CD14-positive monocyte (primary cell): Measurements from ENCODE around the gene TMEM87B. TPM values are rescaled to one million over a fixed set of nuclear protein-coding genes. Genes with fewer than 3 reads are reported as not detected.
A peak's percentile ranks its signal among the peaks of the same experiment; 100 is the strongest.

Experiments used
- DNase-seq, 3 donors: peaks; one replicate each; pipeline ENCODE4 v3.0.0-alpha.2; 2011 to 2022
- H2AFZ ChIP-seq: 2 replicates; pipeline ENCODE4 v1.6.0; 2012; ENCODE audit warnings: mild to moderate bottlenecking, low read depth, low read length, inconsistent platforms; ENCODE audit not compliant: insufficient read depth, poor library complexity, severe bottlenecking
- H3K27ac ChIP-seq, 2 donors: 1 replicate in 1 of 2; 2 replicates in 1 of 2; pipeline ENCODE4 v1.5.1; 2012 to 2013; ENCODE audit warnings: low read length in 2 of 2, control low read depth in 1 of 2, inconsistent platforms in 1 of 2, low read depth in 1 of 2, mild to moderate bottlenecking in 1 of 2
- H3K27me3 ChIP-seq, 2 donors: one replicate each; pipeline versions ENCODE4 v1.6.0 to v1.6.1; 2011 to 2013; ENCODE audit warnings: low read length in 2 of 2; ENCODE audit not compliant: control insufficient read depth in 2 of 2, insufficient read depth in 2 of 2
- H3K36me3 ChIP-seq, 2 donors: replicated peaks in 1 of 2; 1 replicate in 1 of 2; 2 replicates in 1 of 2; pipeline versions ENCODE4 v1.5.1 to v1.6.1; 2012 to 2013; ENCODE audit warnings: low read length in 2 of 2, control low read depth in 1 of 2, inconsistent platforms in 1 of 2, mild to moderate bottlenecking in 1 of 2; ENCODE audit not compliant: insufficient read depth in 2 of 2, control insufficient read depth in 1 of 2
- H3K4me1 ChIP-seq, 2 donors: 1 replicate in 1 of 2; 2 replicates in 1 of 2; pipeline versions ENCODE4 v1.5.1 to v1.6.1; 2012 to 2013; ENCODE audit warnings: low read length in 2 of 2, control low read depth in 1 of 2, inconsistent platforms in 1 of 2, mild to moderate bottlenecking in 1 of 2, moderate library complexity in 1 of 2; ENCODE audit not compliant: insufficient read depth in 2 of 2, control insufficient read depth in 1 of 2
- H3K4me2 ChIP-seq: replicated peaks from 2 replicates; pipeline ENCODE3; 2012; ENCODE audit warnings: low read length, moderate library complexity, mild to moderate bottlenecking; ENCODE audit not compliant: poor library complexity, severe bottlenecking; ENCODE audit errors: extremely low read depth
- H3K4me3 ChIP-seq, 3 experiments: fragments of 200-600 bp in 1 of 3; sonication (generic) in 1 of 3; replicated peaks in 1 of 3; 1 replicate in 2 of 3; 2 replicates in 1 of 3; pipeline ENCODE4 v1.5.1; 2011 to 2013; ENCODE audit warnings: low read length in 3 of 3, mild to moderate bottlenecking in 3 of 3, control low read depth in 2 of 3, low read depth in 2 of 3, inconsistent platforms in 1 of 3, moderate library complexity in 1 of 3
- H3K79me2 ChIP-seq: 2 replicates; pipeline ENCODE4 v1.6.0; 2012; ENCODE audit warnings: mild to moderate bottlenecking, control low read depth, inconsistent platforms, low read length, moderate library complexity; ENCODE audit not compliant: insufficient read depth
- H3K9ac ChIP-seq: 2 replicates; pipeline ENCODE4 v1.6.0; 2017; ENCODE audit warnings: low read length, mild to moderate bottlenecking; ENCODE audit not compliant: insufficient read depth, poor library complexity, severe bottlenecking
- H3K9me3 ChIP-seq, 2 donors: replicated peaks in 1 of 2; 1 replicate in 1 of 2; 2 replicates in 1 of 2; pipeline versions ENCODE4 v1.5.1 to v1.6.1; 2012 to 2013; ENCODE audit warnings: low read length in 2 of 2, control low read depth in 1 of 2; ENCODE audit not compliant: control insufficient read depth in 1 of 2, insufficient read depth in 1 of 2
- H4K20me1 ChIP-seq: 2 replicates; pipeline ENCODE4 v1.6.0; 2012; ENCODE audit warnings: mild to moderate bottlenecking, low read length, control low read depth, moderate library complexity; ENCODE audit not compliant: insufficient read depth
- H3K27ac Mint-ChIP-seq, 7 donors: one replicate each; pipeline ENCODE4 v1.8.0; 2020; ENCODE audit warnings: mild to moderate bottlenecking in 7 of 7, mixed read lengths in 7 of 7, moderate library complexity in 6 of 7, inconsistent platforms in 2 of 7
- H3K27me3 Mint-ChIP-seq, 3 donors: one replicate each; pipeline ENCODE4 v1.8.0; 2021 to 2022; ENCODE audit warnings: low read depth in 3 of 3, mild to moderate bottlenecking in 3 of 3, mixed read lengths in 3 of 3, moderate library complexity in 3 of 3, inconsistent platforms in 1 of 3
- H3K36me3 Mint-ChIP-seq, 2 donors: one replicate each; pipeline ENCODE4 v1.8.0; 2020; ENCODE audit warnings: mixed read lengths in 2 of 2, inconsistent platforms in 1 of 2, mild to moderate bottlenecking in 1 of 2
- H3K4me1 Mint-ChIP-seq: one replicate; pipeline ENCODE4 v1.8.0; 2020; ENCODE audit warnings: mild to moderate bottlenecking, mixed read lengths
- H3K4me3 Mint-ChIP-seq, 2 donors: one replicate each; pipeline ENCODE4 v1.8.0; 2020; ENCODE audit warnings: mild to moderate bottlenecking in 2 of 2, mixed read lengths in 2 of 2, moderate library complexity in 1 of 2
- H3K9me3 Mint-ChIP-seq, 7 donors: one replicate each; pipeline ENCODE4 v1.8.0; 2020 to 2022; ENCODE audit warnings: mixed read lengths in 7 of 7, mild to moderate bottlenecking in 6 of 7, moderate library complexity in 6 of 7, inconsistent platforms in 2 of 7
- CTCF ChIP-seq: fragments of 200-600 bp; IDR thresholded peaks from one replicate; pipeline ENCODE4 v1.8.0; 2022; ENCODE audit warnings: antibody characterized with exemption, mild to moderate bottlenecking
- WGBS: methylation state at CpG from one replicate; pipeline ENCODE4 v1.1.5; 2013; ENCODE audit warnings: missing lambda C conversion rate; ENCODE audit not compliant: insufficient coverage; 5-methylcytosine and 5-hydroxymethylcytosine counted together
- intact Hi-C, 2 donors: fragments of 100-400 bp; cut with micrococcal nuclease; formaldehyde crosslinking; loops; one replicate each; pipeline versions ENCODE4 v1.15.0 to v1.15.1; 2023
- polyA plus RNA-seq, 3 donors: library from polyadenylated mRNA; depleted of rRNA in 1 of 3; unstranded in 2 of 3; stranded (reverse) in 1 of 3; fragments of 300-500 nt in 2 of 3; fragments of >200 nt in 1 of 3; fragmentation: Illumina TruSeq in 2 of 3; gene quantifications; 1 replicate in 2 of 3; 2 replicates in 1 of 3; pipeline ENCODE4 v1.2.3, GENCODE V29; 2012 to 2021

The TMEM87B gene
- polyA plus RNA-seq, 3 donors = 9.1 to 13.4 (median 11.4) TPM

GRCh38 chr2:112134120-112134519 lies 79.1 kb downstream of the TMEM87B start:
- Mint-ChIP-seq H3K36me3 (peaks cover 0 to 5% of the 10 kb centered on the region in 2 donors), H3K27ac (no peak overlapping the region), H3K27me3 (peaks cover 28 to 32% (median 29%) of the 10 kb centered on the region in 3 donors), H3K9me3 (peaks cover 0 to 25% (median 11%) of the 10 kb centered on the region in 7 donors), H3K4me1 (peaks cover 11% of the 10 kb centered on the region), H3K4me3 (no peak overlapping the region)
- Histone ChIP-seq H3K36me3 (no peaks in the 10 kb centered on the region), H3K9ac (no peak overlapping the region), H3K4me3 (no peak overlapping the region), H4K20me1 (no peaks in the 10 kb centered on the region), H2AFZ (no peak overlapping the region), H3K4me2 (no peak overlapping the region), H3K27ac (no peak overlapping the region), H3K4me1 (peaks cover 5 to 9% of the 10 kb centered on the region in 2 donors), H3K79me2 (no peaks in the 10 kb centered on the region), H3K27me3 (peaks cover 12 to 21% of the 10 kb centered on the region in 2 donors), H3K9me3 (peaks cover 5 to 7% of the 10 kb centered on the region in 2 donors)
- no peak for DNase-seq
- intact Hi-C loops = no loop called here
- TF ChIP-seq CTCF = no peak
- WGBS = 83% methylated on average over 1 of the region's 4 CpGs

DNA sequence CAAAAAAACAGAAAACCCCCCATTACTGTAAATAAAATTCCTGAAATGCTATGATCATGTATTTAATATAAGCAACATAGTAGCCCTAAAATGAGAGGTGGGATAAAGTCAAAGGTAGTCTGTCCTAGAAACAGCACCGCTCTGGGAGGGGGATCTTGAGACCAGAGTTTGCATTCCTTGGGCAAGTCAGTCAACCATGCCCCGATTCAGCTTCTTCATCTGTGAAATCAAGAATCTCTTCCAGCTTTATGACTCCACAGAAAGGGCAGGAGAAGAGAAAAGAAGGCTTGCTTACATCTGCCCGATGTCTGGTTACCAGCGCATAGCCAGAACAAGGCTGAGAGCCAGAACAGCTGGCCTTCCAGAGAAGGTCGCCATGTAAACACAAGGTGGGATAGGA lies 81.0 kb downstream of the TMEM87B start:
- no peak overlapping the region for H2AFZ ChIP-seq
- peaks cover 5 to 11% of the 10 kb centered on the region in 2 donors for H3K9me3 ChIP-seq
- DNase-seq = no peak
- H3K4me3 ChIP-seq = no peak overlapping the region
- peaks cover 5 to 9% of the 10 kb centered on the region in 2 donors for H3K4me1 ChIP-seq
- H3K4me1 Mint-ChIP-seq = peaks cover 17% of the 10 kb centered on the region
- no peak overlapping the region for H3K4me2 ChIP-seq
- H3K36me3 ChIP-seq = no peaks in the 10 kb centered on the region
- H3K27me3 ChIP-seq = peaks cover 22 to 32% of the 10 kb centered on the region in 2 donors
- no peaks in the 10 kb centered on the region for H4K20me1 ChIP-seq
- peaks cover 0 to 11% of the 10 kb centered on the region in 2 donors for H3K36me3 Mint-ChIP-seq
- H3K27ac Mint-ChIP-seq = no peak overlapping the region
- H3K9ac ChIP-seq = no peak overlapping the region
- H3K27me3 Mint-ChIP-seq = peaks cover 40 to 49% (median 44%) of the 10 kb centered on the region in 3 donors
- intact Hi-C loops = no loop called here
- H3K27ac ChIP-seq = no peak overlapping the region
- peaks cover 0 to 25% (median 11%) of the 10 kb centered on the region in 7 donors for H3K9me3 Mint-ChIP-seq
- H3K4me3 Mint-ChIP-seq = peak overlapping the region in 1 of 2 donors; percentile 72
- WGBS = 95% methylated on average over 3 of the region's 5 CpGs
- no peaks in the 10 kb centered on the region for H3K79me2 ChIP-seq
- no peak for TF ChIP-seq CTCF
